Measurements from ENCODE around the gene ST8SIA4.

The ST8SIA4 gene

DNA sequence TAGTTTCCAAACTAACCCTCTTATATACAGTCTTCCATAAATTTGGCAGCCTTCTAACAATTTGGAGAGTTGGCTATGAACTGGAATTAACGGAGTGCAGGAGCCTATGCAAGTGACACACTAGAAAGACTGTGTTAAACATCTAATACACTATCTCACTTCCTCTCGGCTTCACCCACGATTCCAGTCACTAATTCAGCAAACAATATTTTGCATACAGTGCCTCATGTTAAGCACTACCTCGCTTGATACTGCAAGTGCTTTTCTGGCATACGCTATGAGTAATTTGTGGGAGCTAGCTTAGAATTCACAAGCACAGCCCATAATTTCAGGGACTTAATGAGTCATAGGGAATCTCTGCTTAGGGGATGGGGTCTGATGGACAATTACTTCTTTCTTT is 102.5 kb downstream of the ST8SIA4 start:
- Histone ChIP-seq H2AFZ (ENCODE audit: low read length) (no peak overlapping the region), H3K4me2 (ENCODE audit: low read depth, low read length, poor library complexity, severe bottlenecking) (no peak overlapping the region), H3K4me3 (ENCODE audit: low read length, poor library complexity, severe bottlenecking) (no peak overlapping the region), H3K27me3 (ENCODE audit: insufficient read depth, low read length, poor library complexity, severe bottlenecking) (no peaks in the 10 kb centered on the region), H3K9me2 (replicated peaks; ENCODE audit: low read depth, low read length) (no peaks in the 10 kb centered on the region), H3K79me2 (ENCODE audit: insufficient read depth, low read length) (no peaks in the 10 kb centered on the region), H3K9me3 (ENCODE audit: insufficient read depth, low read depth, low read length) (no peaks in the 10 kb centered on the region; the same call in 1 of the 2 replicates), H3F3A (ENCODE audit: low read depth) (no peaks in the 10 kb centered on the region), H4K20me1 (ENCODE audit: insufficient read depth, low read length, poor library complexity, severe bottlenecking) (no peaks in the 10 kb centered on the region), H3K36me3 (ENCODE audit: insufficient read depth, low read length) (no peaks in the 10 kb centered on the region), H3K9ac (ENCODE audit: low read depth, low read length, poor library complexity, severe bottlenecking) (no peak overlapping the region), H3K4me1 (ENCODE audit: insufficient read depth, low read length, poor library complexity, severe bottlenecking) (no peaks in the 10 kb centered on the region)
- TF ChIP-seq, protein P1, sequence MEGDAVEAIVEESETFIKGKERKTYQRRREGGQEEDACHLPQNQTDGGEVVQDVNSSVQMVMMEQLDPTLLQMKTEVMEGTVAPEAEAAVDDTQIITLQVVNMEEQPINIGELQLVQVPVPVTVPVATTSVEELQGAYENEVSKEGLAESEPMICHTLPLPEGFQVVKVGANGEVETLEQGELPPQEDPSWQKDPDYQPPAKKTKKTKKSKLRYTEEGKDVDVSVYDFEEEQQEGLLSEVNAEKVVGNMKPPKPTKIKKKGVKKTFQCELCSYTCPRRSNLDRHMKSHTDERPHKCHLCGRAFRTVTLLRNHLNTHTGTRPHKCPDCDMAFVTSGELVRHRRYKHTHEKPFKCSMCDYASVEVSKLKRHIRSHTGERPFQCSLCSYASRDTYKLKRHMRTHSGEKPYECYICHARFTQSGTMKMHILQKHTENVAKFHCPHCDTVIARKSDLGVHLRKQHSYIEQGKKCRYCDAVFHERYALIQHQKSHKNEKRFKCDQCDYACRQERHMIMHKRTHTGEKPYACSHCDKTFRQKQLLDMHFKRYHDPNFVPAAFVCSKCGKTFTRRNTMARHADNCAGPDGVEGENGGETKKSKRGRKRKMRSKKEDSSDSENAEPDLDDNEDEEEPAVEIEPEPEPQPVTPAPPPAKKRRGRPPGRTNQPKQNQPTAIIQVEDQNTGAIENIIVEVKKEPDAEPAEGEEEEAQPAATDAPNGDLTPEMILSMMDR (conservative IDR thresholded peaks at IDR 0.05; ENCODE audit: low read length): no peak
- no peak for TF ChIP-seq EZH2phosphoT487 (IDR thresholded peaks at IDR 0.05; ENCODE audit: borderline replicate concordance)

- no peaks in the 10 kb centered on the region for H4K20me1 ChIP-seq (ENCODE audit: insufficient read depth, low read length, poor library complexity, severe bottlenecking)
- H3K4me3 ChIP-seq (ENCODE audit: low read length, poor library complexity, severe bottlenecking): no peak overlapping the region
- H3K4me2 ChIP-seq (ENCODE audit: low read depth, low read length, poor library complexity, severe bottlenecking): no peak overlapping the region
- no peaks in the 10 kb centered on the region for H3K9me2 ChIP-seq (replicated peaks; ENCODE audit: low read depth, low read length)
- peaks cover 3% of the 10 kb centered on the region; the same call in 1 of the 2 replicates for H3K9me3 ChIP-seq (ENCODE audit: insufficient read depth, low read depth, low read length)
- no peak overlapping the region for H3K9ac ChIP-seq (ENCODE audit: low read depth, low read length, poor library complexity, severe bottlenecking)
- no peaks in the 10 kb centered on the region for H3F3A ChIP-seq (ENCODE audit: low read depth)
- H3K36me3 ChIP-seq (ENCODE audit: insufficient read depth, low read length): no peaks in the 10 kb centered on the region
- H3K27me3 ChIP-seq (ENCODE audit: insufficient read depth, low read length, poor library complexity, severe bottlenecking): no peaks in the 10 kb centered on the region
- H2AFZ ChIP-seq (ENCODE audit: low read length): no peak overlapping the region
- H3K79me2 ChIP-seq (ENCODE audit: insufficient read depth, low read length): no peaks in the 10 kb centered on the region
- TF ChIP-seq, protein P1 (conservative IDR thresholded peaks at IDR 0.05; ENCODE audit: low read length): no peak
- no peak for TF ChIP-seq EZH2phosphoT487 (IDR thresholded peaks at IDR 0.05; ENCODE audit: borderline replicate concordance)
- no peaks in the 10 kb centered on the region for H3K4me1 ChIP-seq (ENCODE audit: insufficient read depth, low read length, poor library complexity, severe bottlenecking)
Measured at GRCh38 chr5:100799166-100799565, 103.9 kb downstream of the ST8SIA4 start.

DNA sequence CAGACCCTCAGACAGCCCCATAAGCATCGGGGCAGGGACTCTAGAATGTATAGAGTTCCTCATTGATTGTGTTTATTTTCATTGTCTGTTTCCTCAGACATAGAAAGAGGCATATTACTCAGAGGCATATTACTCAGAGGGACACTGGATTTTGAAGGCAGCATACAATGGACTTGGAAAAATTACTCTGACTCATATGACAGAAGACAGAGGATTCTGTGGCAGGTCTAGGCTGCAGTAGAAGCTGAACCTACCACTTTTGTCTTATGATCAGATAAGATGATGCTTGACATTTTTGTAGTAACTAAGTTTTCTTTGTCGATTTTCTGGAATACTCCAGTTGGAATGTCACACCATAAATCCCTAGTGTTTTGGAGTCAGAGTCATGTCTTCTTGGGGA is 105.2 kb downstream of the ST8SIA4 start:
- TF ChIP-seq EZH2phosphoT487 (IDR thresholded peaks at IDR 0.05; ENCODE audit: borderline replicate concordance): no peak
- TF ChIP-seq, protein P1 (conservative IDR thresholded peaks at IDR 0.05; ENCODE audit: low read length): no peak
- Histone ChIP-seq H3K9me3 (ENCODE audit: insufficient read depth, low read depth, low read length) (peaks cover 8% of the 10 kb centered on the region; the same call in 1 of the 2 replicates), H3K36me3 (ENCODE audit: insufficient read depth, low read length) (no peaks in the 10 kb centered on the region), H3K79me2 (ENCODE audit: insufficient read depth, low read length) (no peaks in the 10 kb centered on the region), H3K9ac (ENCODE audit: low read depth, low read length, poor library complexity, severe bottlenecking) (no peak overlapping the region), H3K4me2 (ENCODE audit: low read depth, low read length, poor library complexity, severe bottlenecking) (no peak overlapping the region), H3F3A (ENCODE audit: low read depth) (no peaks in the 10 kb centered on the region), H2AFZ (ENCODE audit: low read length) (no peak overlapping the region), H3K27me3 (ENCODE audit: insufficient read depth, low read length, poor library complexity, severe bottlenecking) (no peaks in the 10 kb centered on the region), H3K9me2 (replicated peaks; ENCODE audit: low read depth, low read length) (no peaks in the 10 kb centered on the region), H3K4me3 (ENCODE audit: low read length, poor library complexity, severe bottlenecking) (no peak overlapping the region), H4K20me1 (ENCODE audit: insufficient read depth, low read length, poor library complexity, severe bottlenecking) (no peaks in the 10 kb centered on the region), H3K4me1 (ENCODE audit: insufficient read depth, low read length, poor library complexity, severe bottlenecking) (no peaks in the 10 kb centered on the region)

All from Loucy (cell line).